Immature natural killer cell (primary cell): ENCODE data around the gene OPN1LW. TPM values are rescaled to one million over a fixed set of nuclear protein-coding genes. Genes with fewer than 3 reads are reported as not detected.
"Not testable (repeated sequence)": the region's sequence is repeated elsewhere in the genome, so short reads cannot be mapped to it uniquely, and the experiment has no call there.

Source experiments
- DNase-seq, 3 donors: peaks; one replicate each; pipeline ENCODE4 v3.0.0; 2022; ENCODE audit warnings: mixed read lengths in 1 of 3
- H3K27ac Mint-ChIP-seq, 6 donors: one replicate each; pipeline ENCODE4 v1.8.0; 2020; ENCODE audit warnings: mixed read lengths in 6 of 6, mild to moderate bottlenecking in 5 of 6, inconsistent platforms in 4 of 6, moderate library complexity in 3 of 6
- H3K27me3 Mint-ChIP-seq, 3 donors: one replicate each; pipeline ENCODE4 v1.8.0; 2020 to 2021; ENCODE audit warnings: low read depth in 3 of 3, mild to moderate bottlenecking in 3 of 3, mixed read lengths in 3 of 3, moderate library complexity in 3 of 3, inconsistent platforms in 1 of 3
- H3K36me3 Mint-ChIP-seq, 3 donors: one replicate each; pipeline ENCODE4 v1.8.0; 2020; ENCODE audit warnings: mixed read lengths in 3 of 3, inconsistent platforms in 2 of 3, mild to moderate bottlenecking in 2 of 3
- H3K4me1 Mint-ChIP-seq, 2 donors: one replicate each; pipeline ENCODE4 v1.8.0; 2020; ENCODE audit warnings: inconsistent platforms in 2 of 2, mild to moderate bottlenecking in 2 of 2, mixed read lengths in 2 of 2, moderate library complexity in 1 of 2
- H3K4me3 Mint-ChIP-seq, 5 donors: one replicate each; pipeline ENCODE4 v1.8.0; 2020; ENCODE audit warnings: mild to moderate bottlenecking in 5 of 5, mixed read lengths in 5 of 5, inconsistent platforms in 3 of 5, moderate library complexity in 3 of 5
- H3K9me3 Mint-ChIP-seq, 6 donors: one replicate each; pipeline ENCODE4 v1.8.0; 2020; ENCODE audit warnings: mild to moderate bottlenecking in 6 of 6, mixed read lengths in 6 of 6, inconsistent platforms in 4 of 6, moderate library complexity in 3 of 6
- polyA plus RNA-seq, 3 donors: library from polyadenylated mRNA; unstranded; fragments of 300-500 nt; fragmentation: Illumina TruSeq; gene quantifications; one replicate each; pipeline ENCODE4 v1.2.3, GENCODE V29; 2021

Gene OPN1LW
- polyA plus RNA-seq, 3 donors from 2014 or later: not detected

DNA sequence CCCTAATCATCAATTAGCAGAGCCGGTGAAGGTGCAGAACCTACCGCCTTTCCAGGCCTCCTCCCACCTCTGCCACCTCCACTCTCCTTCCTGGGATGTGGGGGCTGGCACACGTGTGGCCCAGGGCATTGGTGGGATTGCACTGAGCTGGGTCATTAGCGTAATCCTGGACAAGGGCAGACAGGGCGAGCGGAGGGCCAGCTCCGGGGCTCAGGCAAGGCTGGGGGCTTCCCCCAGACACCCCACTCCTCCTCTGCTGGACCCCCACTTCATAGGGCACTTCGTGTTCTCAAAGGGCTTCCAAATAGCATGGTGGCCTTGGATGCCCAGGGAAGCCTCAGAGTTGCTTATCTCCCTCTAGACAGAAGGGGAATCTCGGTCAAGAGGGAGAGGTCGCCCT lies 3.3 kb upstream of the OPN1LW start:
- H3K36me3 Mint-ChIP-seq: no peaks in the 10 kb centered on the region
- H3K4me1 Mint-ChIP-seq: peaks cover 23 to 25% of the 10 kb centered on the region in 2 donors
- peaks cover 2 to 6% (median 2%) of the 10 kb centered on the region in 3 donors for H3K27me3 Mint-ChIP-seq
- H3K27ac Mint-ChIP-seq: peak overlapping the region in 1 of 6 donors; percentile 17
- no peak overlapping the region for H3K4me3 Mint-ChIP-seq
- no peak for DNase-seq
- H3K9me3 Mint-ChIP-seq: no peaks in the 10 kb centered on the region

DNA sequence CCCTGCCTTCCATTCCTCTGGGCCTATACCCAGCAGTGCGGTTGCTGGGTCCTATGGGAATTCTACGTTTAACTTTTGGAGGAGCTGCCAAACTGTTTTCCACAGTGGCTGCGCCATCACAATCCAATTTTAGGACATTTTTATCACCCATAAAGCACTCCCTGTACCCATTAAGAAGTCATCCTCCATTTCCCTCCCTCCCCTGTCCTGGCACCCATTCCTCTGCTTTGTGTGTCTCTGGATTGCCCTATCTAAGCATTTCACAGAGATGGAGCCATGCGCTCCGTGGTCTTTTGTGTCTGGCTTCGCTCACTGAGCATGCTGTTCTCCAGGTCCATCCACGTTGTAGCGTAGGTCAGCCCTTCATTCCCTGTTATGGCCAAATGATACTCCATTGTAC lies 1.7 kb upstream of the OPN1LW start:
- no peaks in the 10 kb centered on the region for H3K9me3 Mint-ChIP-seq
- peaks cover 0 to 3% (median 2%) of the 10 kb centered on the region in 3 donors for H3K27me3 Mint-ChIP-seq
- H3K4me1 Mint-ChIP-seq: peaks cover 7 to 10% of the 10 kb centered on the region in 2 donors
- DNase-seq: no peak
- no peak overlapping the region for H3K4me3 Mint-ChIP-seq
- no peaks in the 10 kb centered on the region for H3K36me3 Mint-ChIP-seq
- no peak overlapping the region for H3K27ac Mint-ChIP-seq

DNA sequence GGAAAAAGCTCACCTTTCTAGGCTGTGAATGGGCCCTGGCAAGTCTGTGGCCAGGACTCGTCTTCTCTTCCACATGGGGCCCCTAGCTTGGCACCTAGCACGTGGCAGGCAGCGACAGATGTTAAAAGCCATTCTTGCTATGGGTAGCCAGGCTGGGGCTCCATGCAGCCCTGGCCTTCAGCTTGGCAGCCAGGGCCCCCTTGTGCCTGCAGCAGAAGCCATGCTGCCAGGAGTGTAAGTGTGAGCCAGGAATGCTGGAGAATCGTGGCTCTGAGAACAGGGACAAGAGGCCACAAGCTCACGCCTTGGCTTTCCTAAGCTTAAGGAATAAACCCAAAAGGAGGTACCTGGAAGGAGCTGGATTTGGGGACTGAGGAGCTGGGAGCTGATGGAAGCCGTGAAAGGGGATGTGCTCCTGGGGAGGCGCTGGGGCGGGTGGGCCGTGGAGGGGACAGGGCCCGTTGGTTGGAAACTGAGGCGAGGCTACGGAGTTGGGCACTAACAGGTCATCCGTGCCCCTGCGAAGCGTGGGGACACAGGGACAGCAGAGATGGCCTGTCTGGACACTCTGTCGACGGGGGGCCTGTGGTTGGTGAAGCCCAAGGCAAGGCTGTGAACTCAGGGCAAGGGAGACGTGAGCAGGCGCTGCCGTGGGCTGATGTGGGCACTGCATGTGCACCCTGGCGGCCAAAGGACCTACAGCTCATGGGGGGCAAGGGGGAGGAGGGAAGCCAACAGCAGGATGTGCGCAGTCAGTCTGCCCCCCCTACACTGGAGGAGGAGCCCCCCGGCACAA lies 895 bp upstream of the OPN1LW start:
- Mint-ChIP-seq H3K4me3 (no peak overlapping the region), H3K9me3 (no peaks in the 10 kb centered on the region), H3K36me3 (no peaks in the 10 kb centered on the region), H3K27me3 (peaks cover 0 to 3% (median 2%) of the 10 kb centered on the region in 3 donors), H3K27ac (peak overlapping the region in 1 of 6 donors; percentile 2), H3K4me1 (peaks cover 0 to 5% of the 10 kb centered on the region in 2 donors)
- DNase-seq: no peak

DNA sequence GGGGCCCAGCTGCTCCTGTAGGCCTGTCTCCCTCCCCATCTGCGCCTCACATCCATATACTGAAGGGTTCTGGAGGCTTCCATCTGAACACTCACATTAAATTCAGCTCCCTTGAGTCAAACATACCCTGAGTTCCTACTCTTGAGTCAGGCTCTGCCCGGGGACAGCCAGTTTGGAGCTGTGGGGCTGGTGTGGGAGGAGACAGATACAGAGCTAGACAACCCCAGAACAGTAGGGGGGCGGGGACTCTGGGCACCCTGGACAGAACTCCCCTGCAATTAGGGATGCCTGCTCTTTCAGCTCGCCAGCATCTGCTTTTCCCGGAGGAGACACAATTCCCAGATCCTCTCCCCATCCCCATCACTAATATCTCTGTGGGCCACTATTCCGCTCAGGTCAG lies 7.0 kb downstream of the OPN1LW start:
- not testable (repeated sequence) for H3K4me3 Mint-ChIP-seq, H3K36me3 Mint-ChIP-seq, DNase-seq

DNA sequence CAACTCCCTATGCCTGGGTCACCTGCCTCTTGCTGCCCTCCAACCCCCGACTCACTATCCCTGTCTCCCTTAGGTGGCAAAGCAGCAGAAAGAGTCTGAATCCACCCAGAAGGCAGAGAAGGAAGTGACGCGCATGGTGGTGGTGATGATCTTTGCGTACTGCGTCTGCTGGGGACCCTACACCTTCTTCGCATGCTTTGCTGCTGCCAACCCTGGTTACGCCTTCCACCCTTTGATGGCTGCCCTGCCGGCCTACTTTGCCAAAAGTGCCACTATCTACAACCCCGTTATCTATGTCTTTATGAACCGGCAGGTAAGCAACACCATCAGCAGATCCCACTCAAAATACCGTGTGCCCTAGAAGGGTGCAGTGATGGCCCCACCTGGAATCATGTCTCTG lies 12.2 kb downstream of the OPN1LW start:
- not testable (repeated sequence) for DNase-seq, H3K4me3 Mint-ChIP-seq, H3K27me3 Mint-ChIP-seq, H3K4me1 Mint-ChIP-seq, H3K27ac Mint-ChIP-seq, H3K36me3 Mint-ChIP-seq, H3K9me3 Mint-ChIP-seq

More for the DNA sequence above, 7.0 kb downstream of the OPN1LW start:
- not testable (repeated sequence) for H3K9me3 Mint-ChIP-seq, H3K27me3 Mint-ChIP-seq, H3K4me1 Mint-ChIP-seq, H3K27ac Mint-ChIP-seq

DNA sequence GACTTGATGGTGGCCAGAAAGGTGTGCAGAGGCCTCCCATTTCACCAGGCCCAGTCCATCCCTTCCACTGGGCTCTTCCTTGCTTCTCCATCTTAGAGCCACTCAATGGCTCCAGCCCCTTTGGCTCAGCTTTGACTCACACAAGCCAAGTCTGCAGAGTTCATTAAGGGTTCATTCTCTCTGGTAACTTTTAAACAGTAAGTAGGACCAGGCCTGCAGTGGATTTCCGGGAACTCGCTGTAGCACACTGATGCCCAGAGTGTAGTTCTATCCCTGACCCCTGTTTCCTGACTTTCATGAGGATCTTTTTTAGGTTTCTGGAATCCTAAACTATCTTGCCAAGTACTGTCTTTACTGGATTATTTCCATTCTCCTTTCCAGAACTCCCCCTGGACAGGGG lies 13.2 kb downstream of the OPN1LW start:
- not testable (repeated sequence) for H3K4me1 Mint-ChIP-seq, H3K27ac Mint-ChIP-seq, H3K36me3 Mint-ChIP-seq, H3K27me3 Mint-ChIP-seq, H3K4me3 Mint-ChIP-seq, DNase-seq, H3K9me3 Mint-ChIP-seq

DNA sequence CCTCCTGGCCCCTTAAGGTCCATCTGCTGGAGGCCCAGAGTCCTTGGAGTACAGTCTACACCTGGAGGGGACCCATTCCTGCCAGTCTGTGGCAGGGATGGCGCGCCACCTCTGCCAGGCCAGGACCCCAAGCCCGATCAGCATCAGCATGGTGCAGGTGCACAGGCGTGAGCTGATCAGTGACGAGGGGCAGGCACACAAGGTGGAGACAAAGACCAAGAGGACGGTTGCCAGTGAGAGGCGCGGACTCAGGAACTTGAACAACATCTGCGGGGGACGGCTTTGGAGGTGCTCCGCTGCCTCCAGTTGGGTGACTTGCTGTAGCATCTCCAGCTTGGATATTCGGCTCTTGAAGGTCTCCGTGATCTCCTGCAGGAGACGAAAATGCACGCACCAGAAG lies 15.3 kb downstream of the OPN1LW start:
- H3K36me3 Mint-ChIP-seq, H3K4me1 Mint-ChIP-seq, H3K27me3 Mint-ChIP-seq, H3K4me3 Mint-ChIP-seq, H3K9me3 Mint-ChIP-seq, H3K27ac Mint-ChIP-seq, DNase-seq: not testable (repeated sequence)

DNA sequence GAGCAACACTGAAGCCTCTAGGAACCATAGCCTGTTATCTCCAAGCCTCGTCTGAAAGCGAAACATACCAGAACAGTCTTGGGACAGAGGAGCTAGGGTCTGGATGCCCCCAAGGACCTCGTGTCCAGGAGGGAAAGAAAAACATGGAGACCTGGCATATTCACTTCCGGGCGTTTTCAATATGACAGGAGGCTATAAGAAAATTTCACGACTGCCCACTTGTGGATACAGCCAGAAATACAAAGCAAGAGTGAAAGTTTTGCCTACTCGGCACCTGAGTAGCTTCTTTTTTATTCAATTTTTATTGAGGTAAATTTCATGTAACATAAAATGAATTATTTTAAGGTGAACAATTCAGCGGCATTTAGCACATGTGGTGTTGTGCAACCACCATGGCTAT lies 20.9 kb downstream of the OPN1LW start:
- not testable (repeated sequence) for H3K27ac Mint-ChIP-seq, H3K4me3 Mint-ChIP-seq, H3K4me1 Mint-ChIP-seq, H3K36me3 Mint-ChIP-seq, DNase-seq, H3K27me3 Mint-ChIP-seq, H3K9me3 Mint-ChIP-seq

DNA sequence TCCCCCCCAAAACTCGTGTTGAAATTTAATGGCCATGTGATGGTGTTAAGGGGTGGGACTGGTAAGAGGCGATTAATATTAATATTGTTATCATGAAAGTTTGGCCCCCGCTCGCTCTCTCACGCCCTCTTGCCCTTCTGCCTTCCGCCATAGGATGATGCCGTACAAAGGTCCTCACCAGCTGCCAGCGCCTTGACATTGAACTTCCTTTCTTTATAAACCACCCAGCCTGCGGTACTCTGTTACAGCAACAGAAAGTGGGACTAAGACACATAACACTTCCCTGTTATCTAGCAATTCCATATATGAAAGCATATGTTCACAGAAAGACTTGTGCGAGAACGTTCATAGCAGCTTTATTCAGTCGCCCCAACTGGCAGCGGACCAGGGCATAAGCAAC lies 24.3 kb downstream of the OPN1LW start:
- H3K4me1 Mint-ChIP-seq, H3K4me3 Mint-ChIP-seq, H3K9me3 Mint-ChIP-seq, DNase-seq, H3K36me3 Mint-ChIP-seq, H3K27ac Mint-ChIP-seq, H3K27me3 Mint-ChIP-seq: not testable (repeated sequence)

DNA sequence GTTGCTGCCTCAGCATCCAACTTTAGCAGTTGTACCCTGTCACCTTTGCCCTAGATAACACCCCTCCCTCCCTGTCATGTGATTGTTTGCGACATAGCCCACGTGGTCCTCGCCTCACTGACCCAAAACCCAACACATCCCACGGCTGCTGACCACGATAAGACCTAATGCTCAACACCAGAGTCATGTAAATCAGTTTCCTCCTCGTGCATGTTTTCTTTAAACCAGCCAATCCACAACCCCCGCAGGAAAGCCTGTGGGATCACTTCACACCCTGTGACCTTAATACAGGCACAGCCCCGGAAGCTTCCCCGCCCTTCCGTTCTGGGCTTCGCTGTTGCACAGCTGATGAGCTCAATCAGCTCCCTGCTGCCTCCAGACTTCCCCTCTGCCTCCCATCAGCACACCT lies 28.5 kb downstream of the OPN1LW start:
- not testable (repeated sequence) for H3K4me3 Mint-ChIP-seq, H3K27ac Mint-ChIP-seq, DNase-seq, H3K36me3 Mint-ChIP-seq, H3K9me3 Mint-ChIP-seq, H3K4me1 Mint-ChIP-seq, H3K27me3 Mint-ChIP-seq

DNA sequence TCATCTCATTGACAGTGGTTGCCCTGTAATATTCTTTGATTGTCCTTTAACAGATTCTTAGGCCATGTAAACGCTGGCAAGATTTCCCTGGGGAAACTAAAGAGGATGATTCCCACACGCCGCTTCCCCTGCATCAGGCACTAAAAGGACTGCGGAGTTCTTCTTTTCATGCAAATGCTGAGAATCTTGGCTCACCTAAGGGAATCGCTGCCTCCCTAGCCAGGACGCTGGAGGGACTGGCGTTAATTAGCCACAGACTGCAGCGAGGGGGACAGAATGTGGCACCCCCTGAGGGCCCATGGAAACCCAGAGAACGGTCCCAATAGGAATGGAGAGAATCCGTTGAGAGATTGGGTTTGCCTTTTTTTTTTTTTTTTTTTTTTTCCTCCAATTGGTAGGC lies 30.3 kb downstream of the OPN1LW start:
- H3K4me3 Mint-ChIP-seq, H3K9me3 Mint-ChIP-seq, H3K27ac Mint-ChIP-seq, H3K27me3 Mint-ChIP-seq, H3K36me3 Mint-ChIP-seq, DNase-seq, H3K4me1 Mint-ChIP-seq: not testable (repeated sequence)

DNA sequence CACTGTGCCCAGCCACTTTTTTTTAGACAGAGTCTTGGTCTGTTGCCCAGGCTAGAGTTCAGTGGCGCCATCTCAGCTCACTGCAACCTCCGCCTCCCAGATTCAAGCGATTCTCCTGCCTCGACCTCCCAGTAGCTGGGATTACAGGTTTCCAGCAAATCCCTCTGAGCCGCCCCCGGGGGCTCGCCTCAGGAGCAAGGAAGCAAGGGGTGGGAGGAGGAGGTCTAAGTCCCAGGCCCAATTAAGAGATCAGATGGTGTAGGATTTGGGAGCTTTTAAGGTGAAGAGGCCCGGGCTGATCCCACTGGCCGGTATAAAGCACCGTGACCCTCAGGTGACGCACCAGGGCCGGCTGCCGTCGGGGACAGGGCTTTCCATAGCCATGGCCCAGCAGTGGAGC lies 38.3 kb downstream of the OPN1LW start, which contains the start of gene OPN1MW:
TSS of gene OPN1MW (plus strand) at position 301 of the 400 bp plus-strand sequence. CDS start at position 383, 82 bp downstream.
- not testable (repeated sequence) for H3K36me3 Mint-ChIP-seq, DNase-seq, H3K27me3 Mint-ChIP-seq, H3K4me3 Mint-ChIP-seq, H3K27ac Mint-ChIP-seq, H3K9me3 Mint-ChIP-seq, H3K4me1 Mint-ChIP-seq

DNA sequence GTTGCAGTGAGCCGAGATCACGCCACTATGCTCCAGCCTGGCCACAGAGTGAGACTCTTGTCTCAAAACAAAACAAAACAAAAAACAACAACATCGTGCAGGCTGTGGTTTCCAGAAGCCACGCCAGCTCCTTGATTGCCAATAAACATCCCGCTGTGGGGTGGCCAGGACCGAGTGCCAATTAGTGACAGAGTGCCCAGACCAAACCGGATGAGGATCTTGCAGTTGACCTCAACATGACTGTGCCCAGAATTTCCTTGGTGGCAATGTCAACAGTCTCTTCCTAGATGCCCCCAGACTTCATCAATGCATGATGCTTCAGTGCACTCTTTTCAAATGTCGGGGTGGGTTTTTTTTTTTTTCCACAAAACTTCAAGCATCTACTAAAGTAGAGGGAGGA lies 39.8 kb downstream of the OPN1LW start:
- not testable (repeated sequence) for H3K36me3 Mint-ChIP-seq, H3K27me3 Mint-ChIP-seq, H3K4me3 Mint-ChIP-seq, H3K27ac Mint-ChIP-seq, H3K4me1 Mint-ChIP-seq, DNase-seq, H3K9me3 Mint-ChIP-seq

DNA sequence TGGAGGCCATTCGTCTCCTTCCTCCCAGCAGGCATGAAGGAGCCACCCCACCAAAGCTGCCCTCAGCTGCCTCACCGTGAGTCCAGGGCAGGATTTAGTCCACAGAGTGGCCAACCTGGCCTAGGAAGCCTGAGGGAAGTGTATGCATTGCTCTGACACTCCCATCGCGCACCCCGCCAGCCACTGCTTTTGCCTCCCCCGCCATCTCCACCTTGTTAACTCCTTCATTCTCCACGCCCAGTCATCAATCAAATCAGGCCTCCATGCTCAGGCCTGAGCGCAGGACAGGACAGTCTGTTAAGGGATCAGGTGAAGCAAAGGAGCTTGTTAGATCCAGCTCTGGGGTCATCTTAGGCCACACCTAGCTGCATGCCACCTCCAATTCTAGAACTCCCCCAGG lies 48.8 kb downstream of the OPN1LW start:
- H3K27me3 Mint-ChIP-seq, H3K36me3 Mint-ChIP-seq, DNase-seq, H3K27ac Mint-ChIP-seq, H3K4me3 Mint-ChIP-seq, H3K4me1 Mint-ChIP-seq, H3K9me3 Mint-ChIP-seq: not testable (repeated sequence)

DNA sequence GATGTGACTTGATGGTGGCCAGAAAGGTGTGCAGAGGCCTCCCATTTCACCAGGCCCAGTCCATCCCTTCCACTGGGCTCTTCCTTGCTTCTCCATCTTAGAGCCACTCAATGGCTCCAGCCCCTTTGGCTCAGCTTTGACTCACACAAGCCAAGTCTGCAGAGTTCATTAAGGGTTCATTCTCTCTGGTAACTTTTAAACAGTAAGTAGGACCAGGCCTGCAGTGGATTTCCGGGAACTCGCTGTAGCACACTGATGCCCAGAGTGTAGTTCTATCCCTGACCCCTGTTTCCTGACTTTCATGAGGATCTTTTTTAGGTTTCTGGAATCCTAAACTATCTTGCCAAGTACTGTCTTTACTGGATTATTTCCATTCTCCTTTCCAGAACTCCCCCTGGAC lies 50.3 kb downstream of the OPN1LW start:
- not testable (repeated sequence) for H3K36me3 Mint-ChIP-seq, H3K27me3 Mint-ChIP-seq, H3K27ac Mint-ChIP-seq, DNase-seq, H3K4me1 Mint-ChIP-seq, H3K4me3 Mint-ChIP-seq, H3K9me3 Mint-ChIP-seq
